MV-4-11 (cell line): Measurements from ENCODE around the gene KMT2E.
"Not testable (repeated sequence)": the region's sequence is repeated elsewhere in the genome, so short reads cannot be mapped to it uniquely, and the experiment has no call there.

Experiments
- DNase-seq: peaks from one replicate; lab custom pipeline; 2025; lab: John Stamatoyannopoulos, UW

Gene KMT2E

GRCh38 chr7:105026750-105027149 lies 12.7 kb downstream of the KMT2E start:
- no peak for DNase-seq

DNA sequence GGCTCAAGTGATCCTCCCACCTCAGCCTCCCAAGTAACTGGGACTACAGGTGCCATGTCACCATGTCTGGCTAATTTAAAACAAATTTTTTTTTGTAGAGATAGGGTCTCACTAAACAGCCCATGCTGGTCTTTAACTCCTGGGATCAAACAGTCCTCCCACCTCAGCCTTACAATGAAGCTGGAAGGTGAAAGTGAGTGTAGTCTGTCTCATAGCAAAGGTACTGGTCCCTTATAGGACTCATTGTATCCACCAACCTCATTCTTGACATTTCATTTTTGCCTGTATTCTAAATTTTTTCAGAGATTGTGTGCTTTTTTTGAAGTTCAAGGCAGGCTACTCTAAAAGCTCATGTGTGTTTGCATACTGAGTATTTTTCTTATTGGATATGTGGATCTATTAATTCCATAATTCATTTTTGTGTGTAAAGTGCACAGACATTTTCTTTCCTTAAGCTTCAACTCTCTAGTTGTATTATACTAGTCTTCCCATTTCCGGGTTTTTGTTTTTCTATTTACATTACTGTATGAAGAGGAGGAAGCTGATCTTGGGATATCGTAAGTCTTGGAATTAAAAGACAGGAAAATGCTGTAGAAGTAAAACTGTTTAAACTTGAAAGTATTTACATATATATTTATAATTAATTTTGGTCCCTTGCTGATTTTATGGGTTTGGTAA lies 13.3 kb downstream of the KMT2E start:
- DNase-seq, result no peak

DNA sequence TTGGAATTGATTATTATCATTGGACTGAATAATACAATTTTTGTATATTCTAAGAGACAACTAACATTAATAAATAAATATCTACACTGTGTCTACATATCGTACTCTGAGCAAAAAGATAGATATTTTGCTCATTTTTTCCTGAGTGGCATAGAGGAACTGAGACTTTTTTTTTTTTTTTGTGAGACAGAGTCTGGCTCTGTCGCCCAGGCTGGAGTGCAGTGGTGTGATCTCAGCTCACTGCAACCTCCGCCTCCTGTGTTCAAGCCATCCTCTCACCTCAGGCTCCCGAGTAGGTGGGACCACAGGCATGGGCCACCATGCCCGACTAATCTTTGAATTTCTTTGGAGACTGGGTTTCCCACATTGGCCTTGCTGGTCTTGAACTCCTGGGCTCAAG lies 14.0 kb downstream of the KMT2E start:
- DNase-seq, result peak; percentile 42

- DNase-seq, result not testable (repeated sequence)
Observed at GRCh38 chr7:105028941-105029340, 14.9 kb downstream of the KMT2E start.

GRCh38 chr7:105030447-105030846 lies 16.4 kb downstream of the KMT2E start:
- no peak for DNase-seq

DNA sequence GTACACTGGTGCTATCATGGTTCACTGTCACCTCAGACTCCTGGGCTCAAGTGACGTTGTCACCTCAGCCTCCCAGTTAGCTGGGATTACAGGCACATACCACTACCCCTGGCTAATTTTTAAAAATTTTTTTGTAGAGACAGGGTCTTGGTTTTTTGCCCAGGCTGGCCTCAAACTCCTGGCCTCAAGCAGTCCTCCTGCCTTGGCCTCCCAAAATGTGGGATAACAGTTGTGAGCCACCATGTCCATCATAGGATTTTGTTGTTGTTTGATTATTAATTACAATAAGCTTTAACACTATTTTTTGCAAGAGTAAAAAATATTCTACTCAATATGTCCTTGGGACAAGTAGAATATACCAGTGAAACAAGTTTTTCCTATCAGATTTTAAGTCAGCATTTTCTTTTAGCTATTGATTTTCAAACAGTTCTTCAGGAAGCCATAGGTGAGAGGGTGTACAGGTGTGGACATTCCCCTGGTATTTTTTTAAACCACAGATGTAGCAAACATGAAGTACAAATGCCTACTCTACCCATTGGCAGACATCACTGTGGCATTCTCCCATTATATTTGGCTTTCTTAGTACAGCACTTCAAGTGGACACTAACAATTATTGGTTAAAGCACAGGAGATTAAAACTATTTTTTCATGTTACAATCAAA lies 18.7 kb downstream of the KMT2E start:
- DNase-seq, result no peak

DNA sequence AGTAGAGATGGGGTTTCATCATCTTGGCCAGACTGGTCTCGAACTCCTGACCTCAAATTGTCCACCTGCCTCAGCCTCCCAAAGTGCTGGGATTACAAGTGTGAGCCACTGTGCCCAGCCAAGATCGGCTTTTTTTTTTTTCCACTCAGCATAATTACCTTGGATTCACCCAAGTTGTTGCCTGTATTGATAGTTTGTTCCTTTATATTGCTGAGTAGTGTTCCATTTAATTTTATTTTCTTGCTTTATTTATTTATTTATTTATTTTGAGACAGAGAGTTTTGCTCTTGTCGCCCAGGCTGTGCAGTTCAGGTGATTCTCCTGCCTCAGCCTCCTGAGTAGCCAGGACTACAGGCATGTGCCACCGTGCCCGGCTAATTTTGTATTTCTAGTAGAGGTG lies 21.3 kb downstream of the KMT2E start:
- no peak for DNase-seq

DNA sequence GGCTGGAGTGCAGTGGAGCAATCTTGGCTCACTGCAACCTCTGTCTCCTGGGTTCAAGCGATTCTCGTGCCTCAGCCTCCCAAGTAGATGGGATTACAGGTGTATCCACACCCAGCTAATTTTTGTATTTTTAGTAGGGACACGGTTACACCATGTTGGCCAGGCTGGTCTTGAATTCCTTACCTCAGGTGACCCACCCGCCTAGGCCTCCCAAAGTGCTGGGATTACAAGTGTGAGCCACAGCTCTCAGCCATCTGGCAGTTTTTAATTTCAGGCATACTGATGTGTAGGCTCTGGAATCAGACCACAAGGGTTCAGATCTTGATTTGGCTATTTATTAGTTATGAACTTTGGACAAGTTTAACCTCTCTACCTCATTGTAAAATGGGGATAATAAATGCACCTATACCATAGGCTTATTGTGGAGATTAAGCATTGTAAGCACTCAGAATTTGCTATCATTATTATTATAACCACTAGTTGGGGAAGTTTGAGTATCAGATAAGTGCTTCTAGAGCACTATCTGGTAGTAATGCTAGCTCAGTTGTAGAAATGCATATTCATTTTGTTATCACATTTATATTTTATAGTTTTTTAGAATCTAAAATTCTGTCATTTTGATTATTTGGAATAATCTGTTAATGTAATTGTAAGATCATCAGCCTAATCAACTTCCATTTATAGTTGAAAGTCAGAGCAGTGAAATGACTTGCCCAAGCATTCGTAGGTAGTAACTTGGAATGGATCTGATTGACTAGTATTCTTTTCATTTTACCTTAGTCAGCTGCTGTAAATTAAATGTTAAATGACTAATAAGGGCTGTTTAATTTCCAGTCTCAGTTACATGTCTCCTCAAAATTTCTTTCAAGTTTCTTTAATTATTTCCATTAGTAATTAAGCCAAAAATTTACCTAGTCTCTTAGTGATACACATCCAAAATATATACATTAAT lies 22.5 kb downstream of the KMT2E start:
- DNase-seq, result no peak

GRCh38 chr7:105037319-105037718 lies 23.3 kb downstream of the KMT2E start:
- DNase-seq, result no peak

GRCh38 chr7:105044449-105045070 lies 30.6 kb downstream of the KMT2E start:
- no peak for DNase-seq

GRCh38 chr7:105046414-105046813 lies 32.4 kb downstream of the KMT2E start:
- DNase-seq, result no peak

GRCh38 chr7:105047932-105048331 lies 33.9 kb downstream of the KMT2E start:
- no peak for DNase-seq

DNA sequence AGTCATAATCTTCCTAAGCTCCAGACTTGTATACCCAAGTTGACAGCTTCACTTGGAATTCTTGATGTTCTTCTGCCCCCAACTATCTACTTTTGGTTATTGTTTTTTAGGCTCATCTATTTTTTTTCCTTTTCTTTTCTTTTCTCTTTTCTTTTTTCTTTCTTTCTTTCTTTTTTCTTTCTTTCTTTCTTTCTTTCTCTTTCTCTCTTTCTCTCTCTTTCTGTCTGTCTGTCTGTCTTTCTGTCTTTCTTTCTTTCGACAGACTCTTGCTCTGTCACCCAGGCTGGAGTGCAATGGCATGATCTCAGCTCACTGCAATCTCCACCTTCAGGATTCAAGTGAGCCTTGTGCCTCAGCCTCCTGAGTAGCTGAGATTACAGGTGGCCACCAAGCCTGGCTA lies 36.5 kb downstream of the KMT2E start:
- no peak for DNase-seq

GRCh38 chr7:105050899-105051298 lies 36.9 kb downstream of the KMT2E start:
- not testable (repeated sequence) for DNase-seq

DNA sequence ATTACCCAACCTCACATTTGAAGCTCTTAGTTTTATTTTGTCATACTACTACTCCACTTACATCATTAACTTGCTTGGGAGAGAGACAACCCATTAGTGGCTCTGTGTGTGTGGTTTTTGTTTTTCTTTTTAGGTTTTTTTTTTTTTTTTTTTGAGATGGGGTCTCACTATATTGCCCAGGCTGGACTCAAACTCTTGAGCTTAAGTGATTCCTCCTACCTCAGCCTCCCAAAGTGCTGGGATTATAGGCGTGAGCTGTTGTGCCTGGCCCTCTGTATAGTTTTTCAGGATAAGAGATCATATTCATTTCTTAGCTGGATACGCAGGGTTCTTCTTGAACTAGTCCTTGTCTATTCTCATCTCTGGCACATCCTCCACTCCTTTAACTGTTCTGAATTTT lies 41.1 kb downstream of the KMT2E start:
- no peak for DNase-seq

DNA sequence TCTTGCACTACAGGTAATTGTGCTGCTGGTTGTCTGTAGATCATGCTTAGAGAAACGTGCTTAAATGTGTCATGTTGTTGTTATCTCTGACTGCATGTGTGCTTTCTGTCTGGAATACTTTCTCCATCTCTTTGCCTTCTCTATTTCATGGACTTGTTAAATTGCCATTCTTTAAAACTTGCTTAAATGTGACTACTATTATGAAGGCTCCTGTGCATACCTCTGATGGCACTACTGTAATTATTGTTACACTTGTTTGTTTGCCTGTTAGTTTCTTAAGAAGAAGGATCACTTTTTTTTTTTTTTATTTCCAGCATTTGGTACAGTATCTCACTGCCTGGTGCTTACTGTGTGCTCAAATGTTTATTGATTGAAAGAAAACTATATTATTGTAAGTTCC lies 41.6 kb downstream of the KMT2E start:
- no peak for DNase-seq

- DNase-seq, result no peak
Observed at GRCh38 chr7:105057472-105057871, 43.5 kb downstream of the KMT2E start.

- DNase-seq, result no peak
Observed at GRCh38 chr7:105060437-105060836, 46.4 kb downstream of the KMT2E start.

DNA sequence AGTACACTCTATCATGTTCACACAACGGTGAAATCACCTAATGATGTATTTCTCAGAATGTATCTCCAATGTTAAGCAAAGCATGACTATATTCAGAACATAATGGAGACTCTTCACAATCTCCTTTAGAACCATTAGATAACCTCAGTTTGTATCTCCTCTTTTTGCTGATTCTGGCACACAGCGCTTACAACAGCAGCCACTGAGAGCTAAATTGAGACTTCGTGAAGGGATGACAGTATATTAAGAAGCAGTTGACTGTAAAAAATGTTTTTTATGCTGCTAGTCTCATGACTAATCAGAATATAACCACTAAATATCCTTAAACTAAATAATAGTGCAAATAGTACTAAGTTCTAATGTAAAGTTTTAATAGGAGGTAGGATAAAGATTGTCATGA lies 46.9 kb downstream of the KMT2E start:
- DNase-seq, result no peak

- DNase-seq, result no peak
Observed at GRCh38 chr7:105065104-105065503, 51.1 kb downstream of the KMT2E start.

- no peak for DNase-seq
Observed at GRCh38 chr7:105067691-105068090, 53.7 kb downstream of the KMT2E start.

GRCh38 chr7:105068886-105069285 lies 54.9 kb downstream of the KMT2E start:
- no peak for DNase-seq
